Epithelial cell of prostate (primary cell): Measurements from ENCODE around the gene MAGEB17.
"Not testable (repeated sequence)": the region's sequence is repeated elsewhere in the genome, so short reads cannot be mapped to it uniquely, and the experiment has no call there.

Source experiments
- DNase-seq: peaks from one replicate; pipeline ENCODE4 v3.0.0-alpha.2; 2011; ENCODE audit warnings: low read depth, low spot score
- H3K27ac ChIP-seq: fragments of 450-650 bp; 2 replicates; pipeline ENCODE4 v1.5.1; 2017; ENCODE audit warnings: mild to moderate bottlenecking

MAGEB17 gene

DNA sequence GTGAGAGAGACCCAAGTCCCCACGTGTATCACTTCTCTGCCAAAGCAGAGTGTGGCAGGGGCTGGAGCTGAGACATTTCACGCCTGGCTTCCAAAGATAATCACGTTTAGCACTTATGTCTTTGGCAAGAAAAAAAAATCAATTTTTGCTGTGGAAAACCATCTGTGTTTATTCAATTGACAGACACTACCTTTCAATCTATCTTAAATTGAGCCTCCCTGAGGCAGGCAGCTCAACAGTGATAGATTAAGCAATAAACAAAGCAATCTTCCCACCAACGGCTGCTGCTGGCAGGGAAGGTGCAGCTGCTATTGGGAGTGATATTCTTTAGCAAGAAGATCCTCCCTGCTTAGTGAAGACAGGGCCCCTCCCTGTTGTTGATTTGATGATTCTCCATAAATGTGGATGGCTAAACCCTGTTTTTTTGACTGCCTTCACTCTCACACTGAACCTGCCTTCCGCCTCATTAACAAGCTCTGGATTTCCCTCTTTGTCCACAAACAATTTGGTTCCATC is 11.6 kb upstream of the MAGEB17 start:
- H3K27ac ChIP-seq = no peak overlapping the region
- no peak for DNase-seq

DNA sequence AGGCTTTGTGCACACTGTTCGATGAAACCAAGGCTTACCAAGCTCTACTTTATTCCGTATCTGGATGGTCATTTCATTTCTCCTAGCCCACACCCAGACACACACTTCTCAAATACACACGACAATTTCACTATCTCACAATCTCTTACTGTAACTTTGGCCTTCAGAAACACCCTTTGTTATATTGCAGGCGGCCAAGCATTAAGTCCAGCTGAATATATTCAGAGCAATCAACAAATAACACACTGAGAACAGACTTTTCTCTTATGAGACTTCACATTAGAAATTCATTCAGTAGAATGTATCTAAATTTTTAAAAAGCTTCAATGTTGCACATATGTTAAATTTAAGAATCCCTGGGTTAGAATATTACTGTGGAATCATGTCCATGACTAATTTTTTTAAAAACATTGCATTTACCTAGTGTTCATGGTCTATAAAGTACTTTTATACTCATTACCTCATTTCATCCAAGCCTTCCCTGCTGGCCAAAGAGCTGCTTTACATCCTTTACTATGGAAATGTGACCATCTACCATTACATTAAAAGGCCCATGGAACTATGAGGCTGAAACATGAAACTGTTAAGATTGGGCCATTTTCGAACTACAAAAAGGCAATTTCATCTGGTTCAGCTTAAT is 10.5 kb upstream of the MAGEB17 start:
- DNase-seq = no peak
- H3K27ac ChIP-seq = no peak overlapping the region

DNA sequence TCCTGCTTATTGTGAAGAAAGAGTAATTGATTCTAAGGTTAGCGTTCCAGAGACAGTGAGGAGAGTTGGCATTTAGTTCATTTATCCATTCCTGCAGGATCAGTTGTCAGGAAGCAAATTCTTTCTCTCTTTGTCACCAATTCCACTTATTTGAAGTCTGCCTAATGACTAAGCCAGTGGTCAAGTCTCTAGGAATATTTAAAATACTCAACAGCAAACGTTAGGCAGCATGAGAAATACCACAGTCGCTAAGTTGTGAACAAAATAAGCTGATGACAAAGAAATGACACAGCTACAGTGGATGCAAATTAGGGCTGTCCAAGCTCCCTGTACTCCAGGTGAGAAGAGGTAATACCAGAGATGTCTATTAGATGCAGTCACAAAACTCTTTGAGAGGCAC is 6.6 kb upstream of the MAGEB17 start:
- DNase-seq = peak; percentile 22
- peak overlapping the region; percentile 28 for H3K27ac ChIP-seq

GRCh38 chrX:16161173-16161572 is 6.1 kb upstream of the MAGEB17 start:
- peak overlapping the region; percentile 20 for H3K27ac ChIP-seq
- not testable (repeated sequence) for DNase-seq

DNA sequence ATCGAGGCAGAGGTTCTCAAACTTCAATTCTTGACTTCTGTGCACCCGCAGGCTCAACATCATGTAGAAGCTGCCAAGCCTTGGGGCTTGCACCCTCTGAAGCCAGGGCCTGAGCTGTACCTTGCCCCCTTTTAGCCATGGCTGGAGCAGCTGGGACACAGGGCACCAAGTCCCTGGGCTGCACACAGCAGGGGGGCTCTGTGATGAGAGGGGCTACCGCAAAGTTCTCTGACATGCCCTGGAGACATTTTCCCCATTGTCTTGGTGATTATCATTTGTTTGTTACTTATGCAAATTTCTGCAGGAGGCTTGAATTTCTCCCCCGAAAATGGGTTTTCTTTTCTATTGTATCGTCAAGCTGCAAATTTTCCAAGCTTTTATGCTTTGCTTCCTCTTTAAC is 4.9 kb upstream of the MAGEB17 start:
- H3K27ac ChIP-seq = no peak overlapping the region
- DNase-seq = no peak

- no peak for DNase-seq
- H3K27ac ChIP-seq = no peak overlapping the region
Observed at GRCh38 chrX:16164748-16165147, 2.5 kb upstream of the MAGEB17 start.

DNA sequence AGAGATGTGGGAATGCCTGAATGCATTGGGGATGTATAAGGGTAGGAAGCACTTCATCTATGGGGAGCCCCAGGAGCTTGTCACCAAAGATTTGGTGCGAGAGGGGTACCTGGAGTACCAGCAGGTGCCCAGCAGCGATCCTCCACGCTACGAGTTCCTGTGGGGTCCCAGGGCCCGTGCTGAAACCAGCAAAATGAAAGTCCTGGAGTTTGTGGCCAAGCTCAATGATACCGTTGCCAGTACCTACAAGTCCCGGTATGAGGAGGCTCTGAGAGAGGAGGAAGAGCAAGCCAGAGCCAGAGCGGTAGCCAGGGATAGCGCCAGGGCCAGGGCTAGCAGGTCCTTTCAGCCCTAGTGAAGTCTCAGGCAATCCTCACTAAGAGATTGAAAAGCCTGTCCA is 3.8 kb downstream of the MAGEB17 start:
- no peak for DNase-seq
- no peak overlapping the region for H3K27ac ChIP-seq

DNA sequence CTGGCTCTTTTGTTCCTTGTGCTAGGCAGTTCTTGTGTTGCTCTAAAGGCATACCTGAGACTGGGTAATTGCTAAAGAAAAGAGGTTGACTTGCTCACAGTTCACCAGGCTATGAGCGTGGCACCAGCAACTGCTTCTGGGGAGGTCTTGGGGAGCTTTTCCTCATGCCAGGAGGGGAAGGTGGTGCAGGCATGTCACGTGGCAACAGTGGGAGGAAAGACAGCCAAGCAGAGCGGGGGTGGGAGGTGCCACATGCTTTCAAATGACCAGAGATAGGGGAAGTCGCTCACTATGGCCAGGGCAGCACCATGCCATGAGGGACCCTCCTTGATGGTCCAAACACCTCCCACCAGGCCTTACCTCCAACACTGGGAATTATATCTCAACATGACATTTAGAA is 4.7 kb downstream of the MAGEB17 start:
- no peak for DNase-seq
- no peak overlapping the region for H3K27ac ChIP-seq

GRCh38 chrX:16172391-16172790 is 5.1 kb downstream of the MAGEB17 start:
- DNase-seq = no peak
- no peak overlapping the region for H3K27ac ChIP-seq

DNA sequence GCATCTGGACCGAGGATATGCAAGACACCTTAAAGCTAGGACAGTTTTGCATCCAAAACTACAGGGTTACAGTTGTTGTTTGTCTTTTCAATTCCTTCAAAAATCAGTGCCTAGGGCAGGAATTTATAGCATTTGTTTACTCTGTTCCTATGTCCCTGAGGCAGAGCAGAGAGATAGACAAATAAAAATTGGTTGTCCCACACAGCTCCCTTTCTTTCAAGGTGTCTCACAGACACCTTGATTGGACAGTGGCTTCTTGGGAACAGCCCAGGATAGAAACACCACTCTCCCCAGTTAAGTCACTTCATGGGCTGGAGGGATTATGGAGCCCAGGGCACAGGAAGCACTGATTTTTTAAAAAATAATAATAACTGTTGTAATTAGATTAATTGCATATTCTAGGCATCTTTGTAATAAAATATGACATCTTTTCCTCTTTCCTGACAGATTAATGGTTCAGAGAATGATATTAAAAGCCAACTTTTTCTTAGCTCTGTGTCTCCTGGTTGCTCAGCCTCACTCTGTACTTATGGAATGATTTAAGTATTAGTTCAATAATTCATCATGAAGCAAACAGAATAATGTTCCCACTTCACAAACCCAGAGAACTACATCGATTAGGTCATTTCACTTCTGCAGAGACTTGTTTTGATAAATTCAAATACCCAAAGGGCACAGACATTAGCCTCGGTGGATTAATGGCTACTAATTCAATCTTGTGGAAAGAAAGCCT is 8.2 kb downstream of the MAGEB17 start:
- no peak for DNase-seq
- H3K27ac ChIP-seq = no peak overlapping the region

GRCh38 chrX:16177260-16177659 is 10.0 kb downstream of the MAGEB17 start:
- DNase-seq = no peak
- H3K27ac ChIP-seq = no peak overlapping the region

GRCh38 chrX:16183843-16184242 is 16.6 kb downstream of the MAGEB17 start:
- not testable (repeated sequence) for DNase-seq, H3K27ac ChIP-seq

- no peak overlapping the region for H3K27ac ChIP-seq
- no peak for DNase-seq
Observed at GRCh38 chrX:16185725-16186136, 18.4 kb downstream of the MAGEB17 start.

DNA sequence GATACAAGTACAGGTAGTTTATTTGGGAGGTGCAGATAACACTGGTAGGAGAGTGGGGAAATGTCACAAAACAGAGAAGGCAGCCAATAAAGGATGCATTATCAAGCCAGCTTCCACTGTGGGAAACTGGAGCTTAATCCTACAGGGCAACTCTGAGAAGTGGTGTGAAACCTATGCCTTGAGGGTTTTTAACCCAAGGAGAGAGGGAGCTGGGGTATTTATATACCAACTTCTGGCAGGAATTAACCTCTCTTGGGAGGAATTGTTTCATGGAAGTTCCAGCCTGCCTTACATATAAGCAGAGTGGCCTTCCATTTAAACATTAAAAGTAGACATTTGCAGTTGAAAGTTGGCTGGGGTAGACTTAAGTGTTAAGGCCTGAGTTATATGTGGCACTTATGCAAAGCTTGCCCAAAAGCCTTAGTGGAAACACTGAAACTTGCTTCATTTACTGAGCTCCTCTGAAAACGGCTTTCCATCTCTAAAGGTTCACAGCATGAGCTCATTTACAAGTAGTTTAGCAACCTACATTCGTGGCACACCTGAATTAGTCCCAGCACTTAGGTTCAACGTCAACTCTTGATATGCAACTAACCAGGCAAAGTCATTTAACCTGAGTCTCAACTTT is 19.2 kb downstream of the MAGEB17 start:
- H3K27ac ChIP-seq = no peak overlapping the region

DNA sequence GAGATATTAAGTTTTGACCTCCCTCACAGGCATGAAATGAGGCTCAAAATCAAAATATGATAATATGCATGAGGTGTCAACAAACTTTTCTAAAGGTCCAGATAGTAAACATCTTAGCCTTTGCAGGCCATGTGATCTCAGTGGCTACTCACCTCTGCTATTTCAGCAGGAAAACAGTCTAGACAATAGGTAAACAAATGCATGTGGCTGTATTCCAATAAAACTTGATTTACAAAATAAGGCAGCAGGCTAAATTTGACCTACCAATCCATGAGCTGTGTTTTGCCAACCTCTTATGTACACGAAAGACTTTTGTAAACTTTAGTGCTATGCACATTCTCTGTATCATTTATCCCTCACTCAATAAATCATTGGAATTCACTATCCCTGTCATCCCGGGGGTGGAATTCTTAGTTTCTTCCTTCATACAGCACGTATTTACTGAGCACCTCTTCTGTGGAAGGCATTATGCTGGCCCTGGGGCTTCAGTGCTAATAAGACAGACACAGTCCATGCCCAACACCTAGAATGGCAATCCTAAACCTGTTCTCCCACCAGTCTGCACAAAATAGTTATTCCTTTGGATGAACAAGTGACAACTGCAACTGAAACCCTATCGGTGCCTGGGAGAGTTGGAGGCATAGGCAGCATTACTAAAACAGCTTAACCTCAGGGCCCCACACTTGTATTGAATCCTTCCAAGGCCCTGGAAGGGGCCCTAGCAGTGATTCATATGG is 19.9 kb downstream of the MAGEB17 start:
- no peak for DNase-seq

More for the DNA sequence above, 19.2 kb downstream of the MAGEB17 start:
- no peak for DNase-seq

DNA sequence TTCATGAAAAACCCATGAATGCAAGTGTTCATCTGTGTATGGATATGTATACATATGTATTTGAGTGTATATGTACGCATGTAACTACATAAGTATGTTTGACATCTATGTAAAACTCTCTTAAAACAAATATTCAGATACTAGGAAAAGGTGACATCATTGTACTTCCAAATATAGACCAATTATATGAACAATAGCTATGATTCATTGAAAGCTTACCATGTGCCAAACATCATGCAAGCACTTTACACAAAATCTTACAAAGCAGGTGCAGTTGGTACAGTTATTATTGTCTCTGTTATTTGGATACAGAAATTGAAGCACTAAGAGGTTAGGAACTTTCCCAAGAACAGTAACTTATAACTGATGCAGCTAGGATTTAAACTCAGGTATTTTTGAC is 21.4 kb downstream of the MAGEB17 start:
- no peak overlapping the region for H3K27ac ChIP-seq
- DNase-seq = no peak

More for the DNA sequence above, 19.9 kb downstream of the MAGEB17 start:
- no peak overlapping the region for H3K27ac ChIP-seq

DNA sequence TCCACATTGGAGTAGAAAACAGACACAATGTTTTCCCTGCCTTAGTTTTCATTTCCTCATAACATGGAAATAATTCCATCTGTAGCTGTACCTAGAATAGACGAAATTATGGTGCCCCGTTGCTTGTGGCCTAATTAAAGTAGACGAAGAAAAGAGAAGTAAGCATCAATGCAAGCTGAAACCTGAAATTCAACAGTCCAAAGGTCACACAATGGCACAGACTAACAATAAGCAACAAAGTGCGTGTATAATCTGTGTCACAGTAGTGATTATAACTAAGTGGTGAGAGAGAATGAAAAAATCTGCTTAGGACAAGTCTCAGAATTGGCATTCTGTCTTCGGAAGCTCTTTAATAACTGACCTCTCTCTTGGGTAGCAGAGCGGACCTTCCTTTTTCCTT is 24.3 kb downstream of the MAGEB17 start:
- H3K27ac ChIP-seq = no peak overlapping the region

DNA sequence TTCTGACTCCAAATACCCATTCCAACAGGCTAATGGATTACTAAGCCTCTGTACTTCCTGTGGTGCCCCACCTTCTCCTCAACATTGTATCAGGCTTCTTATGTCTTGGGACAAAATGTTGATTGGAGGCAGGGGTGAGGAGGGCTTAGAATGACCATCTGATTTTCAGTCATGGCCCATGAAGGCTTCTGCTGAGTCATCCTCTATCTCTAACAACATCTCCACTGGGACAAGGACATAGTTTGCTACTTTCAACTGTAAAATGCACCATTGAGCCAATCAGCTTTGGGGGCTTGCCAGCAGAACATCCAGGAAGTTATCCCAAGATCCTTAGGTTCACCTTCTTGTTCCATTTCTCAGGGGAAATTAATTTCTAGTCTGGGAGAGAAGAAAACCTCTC is 29.5 kb downstream of the MAGEB17 start:
- DNase-seq = no peak
- no peak overlapping the region for H3K27ac ChIP-seq

More for the DNA sequence above, 24.3 kb downstream of the MAGEB17 start:
- no peak for DNase-seq

GRCh38 chrX:16199343-16199742 is 32.1 kb downstream of the MAGEB17 start:
- no peak for DNase-seq
- no peak overlapping the region for H3K27ac ChIP-seq

DNA sequence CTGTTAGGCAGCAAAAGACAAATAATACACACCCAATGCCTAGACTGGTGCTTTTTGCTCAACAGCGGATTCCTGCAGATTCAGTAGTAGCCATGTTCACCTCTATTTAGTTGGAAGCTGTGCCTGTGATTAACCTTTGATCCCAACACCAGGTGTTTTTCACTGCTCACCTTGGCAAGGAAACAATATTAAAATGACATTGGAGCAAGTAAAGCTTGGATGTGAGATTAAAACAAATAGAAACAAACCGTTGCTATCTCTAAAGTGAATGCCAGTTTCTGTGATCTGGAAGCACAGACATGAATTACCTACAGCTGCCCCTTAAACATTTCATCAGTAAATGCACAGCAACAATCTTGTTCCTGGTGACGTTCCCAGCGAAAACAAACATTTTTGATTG is 35.7 kb downstream of the MAGEB17 start:
- no peak for DNase-seq
- H3K27ac ChIP-seq = no peak overlapping the region

GRCh38 chrX:16204538-16204937 is 37.3 kb downstream of the MAGEB17 start:
- no peak for DNase-seq

More at GRCh38 chrX:16204538-16204937, 37.3 kb downstream of the MAGEB17 start:
- no peak overlapping the region for H3K27ac ChIP-seq
